Measurements from ENCODE around the gene IGSF9.

- TF ChIP-seq CTCF (IDR thresholded peaks at IDR 0.05; ENCODE audit: low read depth, low read length) = no peak
- TF ChIP-seq EZH2phosphoT487 (IDR thresholded peaks at IDR 0.05; ENCODE audit: low read depth) = no peak
These were observed 24.8 kb downstream of the IGSF9 start for GRCh38 chr1:159920651-159921050.
